Urothelium cell line (cell line): ENCODE results near the gene TLE2.

Source experiments
- DNase-seq: peaks from one replicate; pipeline ENCODE4 v3.0.0; 2011; ENCODE audit warnings: low spot score, mixed read lengths
- FAIRE-seq: peaks from 2 replicates; lab custom pipeline; 2011; peaks lifted over from hg19 to GRCh38; lab: Jason Lieb, UNC

The TLE2 gene

GRCh38 chr19:3029065-3029923 is at the start of gene TLE2:
TSS of gene TLE2 (minus strand) at chr19:3029280. CDS start at chr19:3028904, 376 bp downstream.
- DNase-seq (peak; percentile 40), FAIRE-seq (no peak)

GRCh38 chr19:3075605-3076431 is 46.7 kb upstream of the TLE2 start:
- no peak for FAIRE-seq
- peak; percentile 60 for DNase-seq

GRCh38 chr19:3073931-3074595 is 45.0 kb upstream of the TLE2 start:
- DNase-seq = no peak
- FAIRE-seq = no peak

GRCh38 chr19:3073159-3073563 is 44.1 kb upstream of the TLE2 start:
- DNase-seq = no peak
- no peak for FAIRE-seq

GRCh38 chr19:3071768-3072167 is 42.7 kb upstream of the TLE2 start:
- no peak for FAIRE-seq
- no peak for DNase-seq

- DNase-seq (no peak), FAIRE-seq (no peak)
Measured at GRCh38 chr19:3068071-3068470, 39.0 kb upstream of the TLE2 start.

- no peak for DNase-seq
- FAIRE-seq = no peak
Measured at GRCh38 chr19:3067563-3067962, 38.5 kb upstream of the TLE2 start.

GRCh38 chr19:3066482-3067049 is 37.5 kb upstream of the TLE2 start:
- no peak for DNase-seq
- no peak for FAIRE-seq

- DNase-seq (no peak), FAIRE-seq (no peak)
Measured at GRCh38 chr19:3065675-3066357, 36.7 kb upstream of the TLE2 start.

GRCh38 chr19:3064011-3064330 is 34.9 kb upstream of the TLE2 start:
- DNase-seq (no peak), FAIRE-seq (no peak)

GRCh38 chr19:3062165-3063105 is 33.4 kb upstream of the TLE2 start, which contains the start of gene TLE5:
TSS of gene TLE5 (minus strand) at chr19:3062495. CDS start at chr19:3062200, 295 bp downstream.
- no peak for FAIRE-seq
- DNase-seq = peak; percentile 77

- DNase-seq = peak; percentile 48
- FAIRE-seq = no peak
Measured at GRCh38 chr19:3061182-3062161, 32.4 kb upstream of the TLE2 start.

GRCh38 chr19:3060857-3061181 is 31.7 kb upstream of the TLE2 start:
- DNase-seq (no peak), FAIRE-seq (no peak)

- FAIRE-seq (no peak), DNase-seq (no peak)
Measured at GRCh38 chr19:3059653-3060052, 30.6 kb upstream of the TLE2 start.

- no peak for FAIRE-seq
Measured at GRCh38 chr19:3058821-3059314, 29.8 kb upstream of the TLE2 start.

GRCh38 chr19:3058009-3058820 is 29.1 kb upstream of the TLE2 start:
- FAIRE-seq (no peak), DNase-seq (no peak)

More at GRCh38 chr19:3058821-3059314, 29.8 kb upstream of the TLE2 start:
- no peak for DNase-seq

GRCh38 chr19:3057275-3057714 is 28.2 kb upstream of the TLE2 start:
- DNase-seq (peak; percentile 8), FAIRE-seq (no peak)
